ENCODE data around the gene FAM50A. TPM values are rescaled to one million over a fixed set of nuclear protein-coding genes. Genes with fewer than 3 reads are reported as not detected.

The FAM50A gene
- total RNA-seq, 4 donors from 2014 or later, result 15.9 to 27.3 (median 19.6) TPM

DNA sequence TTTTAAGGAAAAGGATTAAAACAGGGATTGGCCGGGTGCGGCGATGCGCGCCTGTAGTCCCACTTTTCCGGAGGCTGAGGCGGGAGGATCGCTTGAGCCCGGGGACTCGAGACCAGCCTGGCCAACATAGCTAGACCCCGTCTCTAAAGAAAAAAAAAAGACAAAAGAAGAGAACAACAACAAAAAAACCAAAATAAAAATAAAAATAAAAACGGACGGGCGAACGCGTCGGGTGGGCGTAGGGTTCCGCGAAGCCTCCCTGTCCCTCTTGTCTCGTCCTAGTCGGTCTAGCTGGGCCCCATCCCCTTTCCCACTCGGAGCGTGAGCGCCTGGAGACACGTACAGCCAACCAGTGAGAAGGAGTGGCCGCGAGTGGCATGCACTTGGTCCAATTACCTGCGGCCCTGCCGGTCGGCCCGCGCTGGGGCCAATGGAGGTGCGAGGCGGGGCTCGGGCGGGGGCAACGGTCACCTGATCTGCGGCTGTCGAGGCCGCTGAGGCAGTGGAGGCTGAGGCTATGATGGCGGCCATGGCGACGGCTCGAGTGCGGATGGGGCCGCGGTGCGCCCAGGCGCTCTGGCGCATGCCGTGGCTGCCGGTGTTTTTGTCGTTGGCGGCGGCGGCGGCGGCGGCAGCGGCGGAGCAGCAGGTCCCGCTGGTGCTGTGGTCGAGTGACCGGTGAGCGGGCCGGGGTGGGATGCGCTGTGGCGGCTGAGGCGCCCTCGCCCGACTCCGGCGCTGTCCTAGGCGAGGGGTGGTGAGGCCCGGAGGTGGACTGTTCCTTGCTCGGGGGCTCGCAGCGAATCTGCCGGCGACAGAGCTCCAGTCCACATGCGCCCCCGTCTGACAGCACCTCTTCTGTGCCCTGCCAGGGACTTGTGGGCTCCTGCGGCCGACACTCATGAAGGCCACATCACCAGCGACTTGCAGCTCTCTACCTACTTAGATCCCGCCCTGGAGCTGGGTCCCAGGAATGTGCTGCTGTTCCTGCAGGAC lies 15.5 kb upstream of the FAM50A start, which contains the start of gene ATP6AP1:
Gene ATP6AP1 (plus strand): TSS at position 502 of the 996 bp plus-strand sequence. CDS start 16 bp downstream, at position 518.
- WGBS, 2 donors, result 0 to 59% methylated on average over 9 to 33 of the region's 87 CpGs
- TF ChIP-seq, protein P1, sequence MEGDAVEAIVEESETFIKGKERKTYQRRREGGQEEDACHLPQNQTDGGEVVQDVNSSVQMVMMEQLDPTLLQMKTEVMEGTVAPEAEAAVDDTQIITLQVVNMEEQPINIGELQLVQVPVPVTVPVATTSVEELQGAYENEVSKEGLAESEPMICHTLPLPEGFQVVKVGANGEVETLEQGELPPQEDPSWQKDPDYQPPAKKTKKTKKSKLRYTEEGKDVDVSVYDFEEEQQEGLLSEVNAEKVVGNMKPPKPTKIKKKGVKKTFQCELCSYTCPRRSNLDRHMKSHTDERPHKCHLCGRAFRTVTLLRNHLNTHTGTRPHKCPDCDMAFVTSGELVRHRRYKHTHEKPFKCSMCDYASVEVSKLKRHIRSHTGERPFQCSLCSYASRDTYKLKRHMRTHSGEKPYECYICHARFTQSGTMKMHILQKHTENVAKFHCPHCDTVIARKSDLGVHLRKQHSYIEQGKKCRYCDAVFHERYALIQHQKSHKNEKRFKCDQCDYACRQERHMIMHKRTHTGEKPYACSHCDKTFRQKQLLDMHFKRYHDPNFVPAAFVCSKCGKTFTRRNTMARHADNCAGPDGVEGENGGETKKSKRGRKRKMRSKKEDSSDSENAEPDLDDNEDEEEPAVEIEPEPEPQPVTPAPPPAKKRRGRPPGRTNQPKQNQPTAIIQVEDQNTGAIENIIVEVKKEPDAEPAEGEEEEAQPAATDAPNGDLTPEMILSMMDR (IDR thresholded peaks at IDR 0.05), result no peak
- peak in 2 of 4 donors; percentile 49 to 76 for TF ChIP-seq POLR2A (IDR thresholded peaks at IDR 0.05)

DNA sequence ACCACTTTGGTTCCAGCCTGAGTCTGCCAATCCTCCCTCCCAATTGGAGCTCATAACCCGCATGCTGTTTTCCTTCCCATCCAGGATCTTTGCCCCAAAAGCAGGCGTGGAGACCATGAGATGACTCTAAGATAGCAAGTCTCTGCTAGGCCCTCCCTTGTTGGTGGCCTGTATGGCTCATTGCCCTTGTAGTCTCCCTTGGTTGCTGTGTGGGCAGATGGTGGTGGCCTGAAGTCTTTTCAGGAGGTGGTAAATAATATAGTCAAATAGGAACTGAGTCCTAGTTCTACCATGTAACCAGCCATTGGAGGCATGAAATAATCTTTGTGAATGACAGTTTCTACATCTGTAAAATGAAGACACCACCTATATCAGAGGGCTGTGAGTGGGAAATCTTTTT lies 14.2 kb upstream of the FAM50A start:
- no peak for DNase-seq
- TF ChIP-seq, protein P1 (IDR thresholded peaks at IDR 0.05), result no peak
- TF ChIP-seq POLR2A (IDR thresholded peaks at IDR 0.05), result no peak
- Histone ChIP-seq H3K27ac (peak overlapping the region in 2 of 4 donors; percentile 75 to 89), H3K4me3 (peak overlapping the region in 3 of 4 donors; percentile 54 to 83 (median 75)), H3K36me3 (peaks cover 0 to 32% (median 5%) of the 10 kb centered on the region in 3 donors), H3K4me1 (peaks cover 5 to 42% (median 7%) of the 10 kb centered on the region in 3 donors), H3K27me3 (no peaks in the 10 kb centered on the region), H3K9me3 (no peaks in the 10 kb centered on the region)
- intact Hi-C loops (cut with DNase I), result no loop called here
- 60 to 100% methylated on average over 1 of the region's 2 CpGs for WGBS, 2 donors

More for the DNA sequence above, 15.5 kb upstream of the FAM50A start, which contains the start of gene ATP6AP1:
- Histone ChIP-seq H3K4me3 (peak within 1 kb of the TSS; percentile 54 to 83 (median 76)), H3K9me3 (no peaks in the 10 kb centered on the region), H3K36me3 (peaks cover 0 to 19% (median 5%) of the 10 kb centered on the region in 3 donors), H3K27ac (peak within 1 kb of the TSS; percentile 75 to 89 (median 84)), H3K4me1 (peaks cover 5 to 42% (median 7%) of the 10 kb centered on the region in 3 donors), H3K27me3 (no peaks in the 10 kb centered on the region)
- peak; percentile 53 for DNase-seq
- intact Hi-C loops (cut with DNase I), result no loop called here

DNA sequence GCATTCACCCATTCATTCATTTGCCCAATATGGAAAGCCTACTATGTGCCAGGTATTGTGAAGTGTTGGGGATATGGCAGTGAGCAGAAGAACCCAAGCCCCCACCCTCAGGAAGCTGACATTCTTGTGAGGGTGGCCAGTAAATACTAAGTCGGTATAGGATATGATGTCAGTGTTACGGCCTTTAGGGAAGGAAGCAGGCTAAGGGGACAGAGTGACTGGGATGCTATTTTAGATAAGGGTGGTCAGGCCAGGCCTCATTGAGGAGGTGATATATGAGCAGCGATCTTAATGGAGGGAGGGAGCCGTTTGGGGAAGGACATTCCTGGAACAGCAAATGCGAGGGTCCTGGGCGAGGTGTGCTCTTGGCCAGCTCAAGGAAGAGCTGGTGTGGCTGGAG lies 13.5 kb upstream of the FAM50A start:
- DNase-seq, result no peak
- intact Hi-C loops (cut with DNase I), result no loop called here
- 75 to 83% methylated on average over 4 to 6 of the region's 6 CpGs for WGBS, 2 donors
- H3K4me3 ChIP-seq, result peak overlapping the region in 1 of 4 donors; percentile 15
- TF ChIP-seq POLR2A (IDR thresholded peaks at IDR 0.05), result no peak
- TF ChIP-seq, protein P1 (IDR thresholded peaks at IDR 0.05), result no peak
- no peaks in the 10 kb centered on the region for H3K27me3 ChIP-seq
- H3K9me3 ChIP-seq, result no peaks in the 10 kb centered on the region
- peaks cover 5 to 42% (median 7%) of the 10 kb centered on the region in 3 donors for H3K4me1 ChIP-seq
- H3K27ac ChIP-seq, result peak overlapping the region in 3 of 4 donors; percentile 33 to 61 (median 48)
- H3K36me3 ChIP-seq, result peaks cover 3 to 39% (median 5%) of the 10 kb centered on the region in 3 donors

DNA sequence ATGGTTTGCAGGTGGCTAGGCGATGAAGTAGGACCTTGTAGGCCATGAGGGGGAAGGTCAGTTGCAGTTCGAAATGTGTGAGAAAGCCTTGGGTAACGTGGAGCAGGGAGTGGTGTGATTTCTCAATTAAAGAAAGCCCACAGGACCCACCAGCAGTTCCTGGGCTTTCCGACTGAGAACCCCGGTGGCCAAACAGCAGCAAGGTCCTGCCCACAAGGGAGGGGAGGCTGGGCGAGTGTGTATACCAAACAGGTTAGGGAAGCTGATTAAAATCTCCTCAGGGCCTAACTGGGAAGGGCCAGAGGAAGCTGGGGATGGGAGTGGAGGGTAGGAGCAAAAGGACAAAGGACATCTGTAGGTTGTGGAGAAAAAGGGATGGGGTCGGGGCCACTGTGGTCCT lies 13.0 kb upstream of the FAM50A start:
- no peak for DNase-seq
- no peak for TF ChIP-seq POLR2A (IDR thresholded peaks at IDR 0.05)
- TF ChIP-seq, protein P1 (IDR thresholded peaks at IDR 0.05), result no peak
- WGBS, 2 donors, result 49 to 55% methylated on average over 7 of the region's 7 CpGs
- peaks cover 5 to 43% (median 8%) of the 10 kb centered on the region in 3 donors for H3K36me3 ChIP-seq
- peak overlapping the region in 3 of 4 donors; percentile 33 to 61 (median 48) for H3K27ac ChIP-seq
- peaks cover 5 to 42% (median 7%) of the 10 kb centered on the region in 3 donors for H3K4me1 ChIP-seq
- H3K4me3 ChIP-seq, result no peak overlapping the region
- no peaks in the 10 kb centered on the region for H3K27me3 ChIP-seq
- intact Hi-C loops (cut with DNase I), result no loop called here
- H3K9me3 ChIP-seq, result no peaks in the 10 kb centered on the region

All from esophagus squamous epithelium (tissue), 5 donors.